ENCODE data around the gene ZIC3.

- TF ChIP-seq, protein P1, sequence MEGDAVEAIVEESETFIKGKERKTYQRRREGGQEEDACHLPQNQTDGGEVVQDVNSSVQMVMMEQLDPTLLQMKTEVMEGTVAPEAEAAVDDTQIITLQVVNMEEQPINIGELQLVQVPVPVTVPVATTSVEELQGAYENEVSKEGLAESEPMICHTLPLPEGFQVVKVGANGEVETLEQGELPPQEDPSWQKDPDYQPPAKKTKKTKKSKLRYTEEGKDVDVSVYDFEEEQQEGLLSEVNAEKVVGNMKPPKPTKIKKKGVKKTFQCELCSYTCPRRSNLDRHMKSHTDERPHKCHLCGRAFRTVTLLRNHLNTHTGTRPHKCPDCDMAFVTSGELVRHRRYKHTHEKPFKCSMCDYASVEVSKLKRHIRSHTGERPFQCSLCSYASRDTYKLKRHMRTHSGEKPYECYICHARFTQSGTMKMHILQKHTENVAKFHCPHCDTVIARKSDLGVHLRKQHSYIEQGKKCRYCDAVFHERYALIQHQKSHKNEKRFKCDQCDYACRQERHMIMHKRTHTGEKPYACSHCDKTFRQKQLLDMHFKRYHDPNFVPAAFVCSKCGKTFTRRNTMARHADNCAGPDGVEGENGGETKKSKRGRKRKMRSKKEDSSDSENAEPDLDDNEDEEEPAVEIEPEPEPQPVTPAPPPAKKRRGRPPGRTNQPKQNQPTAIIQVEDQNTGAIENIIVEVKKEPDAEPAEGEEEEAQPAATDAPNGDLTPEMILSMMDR (IDR thresholded peaks at IDR 0.05; ENCODE audit: borderline replicate concordance, extremely low read depth, low read length, poor library complexity, severe bottlenecking): no peak
- no peak for TF ChIP-seq EZH2 (IDR thresholded peaks at IDR 0.05; ENCODE audit: borderline replicate concordance, low read depth, low read length, severe bottlenecking)
Measured at GRCh38 chrX:137545711-137546651, 19.9 kb upstream of the ZIC3 start.

All from DND-41 (cell line).